HG02759 (cell line): ENCODE measurements around the gene NEURL1B.

Source experiments
- ATAC-seq: cut with Tn5 transposase; IDR thresholded peaks from one replicate; pipeline ENCODE4 v1.9.1; 2021; ENCODE audit warnings: mild to moderate bottlenecking, moderate library complexity; ENCODE audit not compliant: unreplicated experiment

Gene NEURL1B

GRCh38 chr5:172607213-172607793 is 33.8 kb upstream of the NEURL1B start:
- ATAC-seq, result no peak

GRCh38 chr5:172608773-172609172 is 32.3 kb upstream of the NEURL1B start:
- ATAC-seq, result no peak

- ATAC-seq, result no peak
These were observed 30.4 kb upstream of the NEURL1B start for GRCh38 chr5:172610643-172611042.

GRCh38 chr5:172611913-172612312 is 29.1 kb upstream of the NEURL1B start:
- no peak for ATAC-seq

- no peak for ATAC-seq
These were observed 28.3 kb upstream of the NEURL1B start for GRCh38 chr5:172612771-172613170.

GRCh38 chr5:172616136-172616535 is 24.9 kb upstream of the NEURL1B start:
- no peak for ATAC-seq

- ATAC-seq, result no peak
These were observed 24.3 kb upstream of the NEURL1B start for GRCh38 chr5:172616730-172617129.

- no peak for ATAC-seq
These were observed 23.2 kb upstream of the NEURL1B start for GRCh38 chr5:172617817-172618216.

GRCh38 chr5:172618574-172619365 is 22.3 kb upstream of the NEURL1B start:
- no peak for ATAC-seq

GRCh38 chr5:172620506-172620905 is 20.6 kb upstream of the NEURL1B start:
- ATAC-seq, result no peak

- ATAC-seq, result no peak
These were observed 18.7 kb upstream of the NEURL1B start for GRCh38 chr5:172622091-172623046.

- ATAC-seq, result no peak
These were observed 17.6 kb upstream of the NEURL1B start for GRCh38 chr5:172623313-172623980.

GRCh38 chr5:172624083-172624995 is 16.7 kb upstream of the NEURL1B start:
- no peak for ATAC-seq

- no peak for ATAC-seq
These were observed 15.8 kb upstream of the NEURL1B start for GRCh38 chr5:172624996-172625964.

GRCh38 chr5:172626031-172626581 is 15.0 kb upstream of the NEURL1B start:
- ATAC-seq, result no peak

- no peak for ATAC-seq
These were observed 11.0 kb upstream of the NEURL1B start for GRCh38 chr5:172630082-172630481.

- no peak for ATAC-seq
These were observed 10.6 kb upstream of the NEURL1B start for GRCh38 chr5:172630482-172630881.

GRCh38 chr5:172630986-172631385 is 10.1 kb upstream of the NEURL1B start:
- no peak for ATAC-seq
